Islet of Langerhans (tissue), 1 donor: Measurements from ENCODE around the gene CIDEA.

ENCODE experiments used
- FAIRE-seq: peaks from one replicate; lab custom pipeline; 2011; peaks lifted over from hg19 to GRCh38; lab: Jason Lieb, UNC

The CIDEA gene

DNA sequence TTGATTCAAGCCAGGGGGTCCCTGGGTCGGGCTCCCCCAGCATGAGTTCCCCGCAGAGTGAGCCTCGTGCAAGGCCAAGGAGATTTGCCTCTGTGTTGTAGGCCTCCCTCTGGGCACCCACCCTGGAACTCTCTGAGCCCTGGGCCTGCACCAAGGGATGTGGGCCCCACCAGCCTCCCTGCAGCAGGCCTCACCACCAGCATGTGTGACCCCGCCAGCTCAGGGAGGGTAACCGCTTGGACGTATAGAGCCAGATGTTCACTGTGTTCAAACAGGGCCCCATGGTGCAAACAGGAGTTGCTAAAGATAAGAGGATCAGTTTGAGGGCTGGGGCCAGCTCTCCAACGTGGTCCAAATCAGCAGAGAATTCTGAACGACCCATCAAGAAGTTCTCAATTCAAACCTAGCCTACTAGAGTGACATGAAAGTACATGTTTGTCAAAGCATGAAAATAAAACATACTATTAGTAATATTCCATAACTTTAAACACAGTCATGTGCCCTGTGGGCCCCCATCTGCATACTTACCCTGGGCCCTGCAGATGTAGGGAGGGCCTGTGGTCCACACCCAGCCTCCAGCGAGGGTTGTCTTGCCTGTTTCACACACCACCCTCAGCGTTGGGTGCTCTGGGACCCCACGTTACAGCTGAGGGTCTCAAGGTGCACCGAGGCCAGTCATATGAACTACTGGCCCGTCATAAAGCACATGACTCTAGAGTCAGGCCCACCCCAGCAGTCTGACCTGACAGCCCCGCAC is 48.4 kb downstream of the CIDEA start:
- FAIRE-seq, result no peak

DNA sequence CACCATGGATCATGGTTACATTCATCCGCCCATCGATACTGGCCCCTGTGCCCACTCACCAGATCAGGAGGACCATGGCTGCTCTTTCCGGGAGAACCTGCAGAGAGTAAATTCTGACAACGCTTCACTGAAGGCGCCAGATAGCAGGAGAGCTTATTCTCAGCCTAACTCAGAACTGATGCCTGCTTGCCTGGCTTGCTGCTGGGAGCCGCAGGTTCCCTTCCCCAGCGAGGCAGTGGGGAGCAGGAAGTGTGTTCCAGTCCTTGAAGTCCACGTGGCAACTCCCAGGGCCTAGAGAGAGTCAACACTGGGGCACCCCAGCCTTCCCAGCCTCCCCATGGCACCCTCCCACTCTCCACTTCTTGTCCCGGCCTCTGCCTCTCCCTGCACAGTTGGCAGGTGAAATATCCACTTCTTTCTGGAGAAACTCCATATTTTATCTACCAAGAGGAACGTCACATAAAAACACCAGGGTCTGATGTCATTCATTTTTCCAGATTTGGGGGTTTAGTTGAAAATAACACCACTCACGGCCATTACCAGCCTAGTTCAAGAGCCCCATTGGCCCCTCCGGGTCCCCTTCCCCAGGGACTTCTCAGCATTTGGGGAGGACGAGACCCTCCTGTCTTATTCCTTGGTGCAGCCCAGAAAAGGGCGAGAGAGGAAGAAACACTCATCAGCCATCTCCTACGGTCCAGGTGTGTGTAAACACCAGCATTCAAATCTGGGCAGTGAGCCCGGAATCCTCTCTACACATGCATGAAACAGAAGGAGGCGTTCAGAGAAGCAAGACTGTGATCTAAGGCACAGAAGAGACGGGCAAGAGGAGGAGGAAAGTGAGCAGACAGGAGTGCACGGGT is 50.4 kb downstream of the CIDEA start:
- peak; percentile 27 for FAIRE-seq

DNA sequence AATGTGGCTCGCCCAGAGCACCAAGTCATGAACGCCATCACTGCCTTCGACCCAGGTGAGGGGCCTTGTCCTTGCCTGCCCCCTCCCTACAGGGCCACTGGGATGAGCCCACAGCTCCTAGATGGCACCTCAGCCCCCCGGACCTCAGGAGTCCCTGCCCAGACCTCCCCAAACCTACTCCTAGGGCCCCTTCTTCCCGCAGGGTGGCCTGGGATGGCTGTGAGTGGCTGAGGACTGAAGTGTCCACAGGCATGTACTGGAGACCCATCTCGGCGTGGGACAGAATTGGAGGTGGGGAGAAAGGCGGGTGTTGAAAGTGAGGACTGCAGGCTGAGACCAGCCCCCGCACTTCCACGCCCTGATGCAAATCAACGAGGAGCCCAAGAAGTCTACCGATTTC is 51.0 kb downstream of the CIDEA start:
- FAIRE-seq, result no peak

DNA sequence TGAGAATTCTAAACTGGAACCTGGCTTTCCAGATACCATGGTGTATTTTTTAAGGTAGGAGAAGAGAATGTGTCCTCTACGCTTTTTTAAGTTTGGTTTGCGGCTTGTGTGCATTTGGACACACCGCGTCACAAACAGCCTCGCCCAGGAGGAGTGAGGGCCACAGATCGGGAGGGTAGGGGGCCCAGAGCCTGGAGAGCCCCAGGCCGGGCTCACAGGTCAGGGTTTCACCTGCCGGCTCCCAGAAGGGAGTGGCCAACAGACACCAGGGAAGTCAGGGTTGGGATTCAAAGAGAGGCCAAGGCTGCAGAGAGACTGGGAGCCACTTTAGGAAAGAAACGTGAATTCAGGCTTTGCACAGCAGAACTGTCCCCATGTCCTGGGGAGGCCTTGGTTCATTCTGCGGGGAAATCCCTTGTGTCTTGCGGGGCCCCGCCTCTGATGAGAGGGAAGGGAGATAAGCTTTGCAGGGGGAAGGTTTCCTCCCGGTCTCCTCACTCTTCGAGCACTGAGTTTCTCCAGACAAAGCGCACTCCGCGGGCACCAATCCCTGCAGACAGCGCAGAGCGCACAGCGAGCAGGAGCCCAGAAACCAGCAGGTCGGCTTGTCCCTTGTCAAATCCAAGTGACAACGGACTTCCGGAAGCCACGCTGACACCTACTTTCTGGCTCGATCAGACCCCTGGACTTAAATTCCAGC is 51.9 kb downstream of the CIDEA start:
- no peak for FAIRE-seq

DNA sequence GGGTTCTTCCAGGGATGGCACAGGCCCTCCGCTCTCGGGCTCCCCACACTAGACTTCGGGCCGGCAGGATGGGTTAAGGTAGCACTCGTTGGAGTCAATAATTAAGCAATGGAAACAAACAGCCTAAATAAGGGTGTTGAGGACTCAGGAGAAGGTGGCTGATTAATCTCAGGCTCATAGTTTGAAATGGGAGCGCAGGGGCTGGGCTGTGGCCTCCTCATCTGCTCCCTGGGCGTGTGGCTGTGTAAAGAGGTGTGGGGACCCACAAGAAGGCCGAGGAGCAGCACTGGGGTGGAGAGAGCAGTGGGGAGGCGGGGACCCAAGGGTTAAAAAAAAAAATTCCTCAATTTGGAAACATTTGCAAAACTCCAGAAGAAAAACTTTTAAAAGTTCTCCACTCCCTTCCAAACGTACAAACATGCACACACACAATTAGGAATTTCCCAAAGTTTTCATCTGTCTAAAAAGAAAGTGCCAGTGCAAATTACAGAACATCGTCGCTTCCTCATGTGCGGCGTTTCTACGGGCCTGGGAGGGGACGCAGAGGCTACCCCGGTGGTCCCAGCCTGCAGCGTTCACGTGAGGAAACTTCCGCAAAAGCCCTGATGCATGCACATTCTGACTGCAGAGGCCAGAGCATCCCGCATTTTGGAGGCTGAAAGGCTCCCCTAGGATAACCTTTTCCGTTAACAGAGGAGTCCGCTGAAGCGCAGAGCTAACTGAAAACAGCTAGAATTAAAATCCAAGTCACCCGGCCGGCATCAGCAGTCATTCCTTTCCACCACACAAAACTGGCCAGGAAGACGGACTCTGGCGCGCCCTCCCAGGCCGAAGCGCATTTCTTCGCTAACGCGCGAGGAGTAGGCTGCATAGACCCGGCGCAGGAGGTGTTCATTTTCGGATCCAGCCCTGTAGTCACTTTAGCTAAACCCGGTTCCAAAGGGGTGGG is 52.9 kb downstream of the CIDEA start:
- FAIRE-seq, result no peak

DNA sequence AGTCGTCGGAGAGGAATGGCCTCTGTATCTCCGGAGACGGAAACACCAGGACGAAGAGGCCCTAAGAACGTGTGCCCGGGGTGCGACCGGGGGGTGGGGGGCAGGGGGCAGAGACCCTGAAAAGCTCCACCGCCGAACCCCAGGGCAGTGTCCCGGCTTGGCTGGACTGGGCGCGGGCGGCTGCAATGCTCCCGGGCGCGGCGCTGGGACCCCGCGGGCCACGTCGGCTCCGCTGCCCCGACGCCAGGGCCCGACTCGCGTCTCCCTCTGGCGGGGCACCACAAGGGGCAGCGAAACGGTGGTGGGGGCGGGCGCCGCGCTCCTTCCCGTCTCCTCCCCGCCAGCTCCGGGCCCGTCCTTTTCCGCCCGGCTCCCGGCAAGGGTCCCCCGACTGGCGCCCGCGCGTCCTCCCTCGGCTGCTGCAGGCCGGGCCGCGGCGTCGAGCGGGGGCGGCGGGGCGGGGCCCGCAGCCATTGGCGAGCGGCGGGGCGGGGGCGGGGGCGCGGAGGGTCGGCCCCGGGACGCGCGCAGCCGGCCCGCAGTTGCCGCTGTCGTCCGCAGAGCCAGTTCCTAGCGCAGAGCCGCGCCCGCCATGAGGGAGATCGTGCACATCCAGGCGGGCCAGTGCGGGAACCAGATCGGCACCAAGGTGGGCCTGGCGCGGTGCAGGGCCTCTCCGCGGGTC is 53.7 kb downstream of the CIDEA start, which contains the start of gene TUBB6:
TUBB6 (plus strand) TSS at position 541 of the 685 bp plus-strand sequence; CDS start at position 593, 52 bp downstream.
- FAIRE-seq, result no peak

DNA sequence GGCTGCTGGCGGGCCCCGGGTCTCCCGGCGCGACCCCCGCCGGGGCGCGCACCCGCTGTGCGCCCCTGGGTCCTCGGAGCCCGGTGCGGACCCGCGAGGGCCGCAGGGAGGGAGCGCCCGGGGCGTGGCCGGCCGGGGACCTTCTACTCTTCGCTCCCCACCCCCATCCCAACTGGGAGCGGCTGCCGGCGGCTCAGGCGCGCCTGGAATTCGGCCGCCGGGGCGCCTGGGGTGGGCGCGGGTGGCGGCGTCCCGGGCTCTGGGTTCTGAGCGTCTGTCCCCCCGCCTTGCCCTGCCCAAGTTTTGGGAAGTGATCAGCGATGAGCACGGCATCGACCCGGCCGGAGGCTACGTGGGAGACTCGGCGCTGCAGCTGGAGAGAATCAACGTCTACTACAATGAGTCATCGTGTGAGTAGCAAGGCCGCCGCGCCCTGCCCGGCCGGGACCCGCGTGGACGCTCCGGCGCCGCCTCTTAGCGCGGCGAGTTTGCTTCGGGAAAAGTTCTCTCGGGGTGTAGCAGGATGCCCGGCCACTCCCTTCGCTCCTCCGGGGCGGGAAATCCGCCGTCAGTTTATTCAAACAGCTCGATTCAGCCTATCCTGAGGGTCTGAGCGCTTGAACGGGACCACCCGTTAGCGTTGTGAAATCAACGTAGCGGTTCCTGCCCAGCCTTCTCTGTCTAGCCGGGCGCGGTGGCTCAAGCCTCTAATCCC is 54.4 kb downstream of the CIDEA start:
- FAIRE-seq, result no peak

DNA sequence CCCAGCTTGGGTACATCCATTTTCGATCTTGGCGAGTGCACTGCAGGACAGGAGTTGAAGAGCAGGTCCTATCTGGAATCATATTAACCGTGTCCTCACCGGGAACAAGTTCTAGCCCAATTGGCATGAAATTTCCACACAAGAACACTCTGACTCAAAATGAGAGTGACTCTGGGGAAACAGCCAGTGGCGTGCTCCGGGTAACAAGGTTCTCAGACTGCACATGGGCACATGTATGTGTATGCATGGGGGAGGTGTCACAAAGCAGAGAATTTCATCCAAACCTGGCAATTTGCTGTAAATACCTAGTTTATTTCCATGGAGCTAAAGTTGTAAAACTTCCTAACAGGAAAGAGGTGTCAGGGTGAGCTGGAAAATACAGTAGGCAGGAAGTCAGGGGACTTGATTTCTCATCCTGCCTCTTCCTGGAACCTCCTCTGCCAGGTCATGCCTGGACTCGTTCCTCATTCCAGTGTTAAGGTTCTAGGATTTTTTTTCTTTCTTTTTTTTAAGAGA is 55.6 kb downstream of the CIDEA start:
- no peak for FAIRE-seq

DNA sequence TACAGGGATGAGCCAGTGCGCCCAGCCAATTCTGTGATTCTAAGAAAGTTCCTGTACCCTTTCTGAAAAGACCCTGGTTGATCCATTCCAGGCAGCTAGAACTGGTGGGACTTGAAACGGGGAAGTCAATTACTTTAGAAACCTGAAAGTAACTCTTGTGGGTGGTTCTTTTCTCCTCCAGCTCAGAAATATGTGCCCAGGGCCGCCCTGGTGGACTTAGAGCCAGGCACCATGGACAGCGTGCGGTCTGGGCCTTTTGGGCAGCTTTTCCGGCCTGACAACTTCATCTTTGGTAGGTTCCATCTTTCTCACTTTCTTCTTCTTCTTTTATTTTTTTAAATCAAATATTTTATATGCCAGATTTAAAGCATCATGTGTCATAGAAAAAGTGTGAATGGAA is 56.6 kb downstream of the CIDEA start:
- FAIRE-seq, result no peak

DNA sequence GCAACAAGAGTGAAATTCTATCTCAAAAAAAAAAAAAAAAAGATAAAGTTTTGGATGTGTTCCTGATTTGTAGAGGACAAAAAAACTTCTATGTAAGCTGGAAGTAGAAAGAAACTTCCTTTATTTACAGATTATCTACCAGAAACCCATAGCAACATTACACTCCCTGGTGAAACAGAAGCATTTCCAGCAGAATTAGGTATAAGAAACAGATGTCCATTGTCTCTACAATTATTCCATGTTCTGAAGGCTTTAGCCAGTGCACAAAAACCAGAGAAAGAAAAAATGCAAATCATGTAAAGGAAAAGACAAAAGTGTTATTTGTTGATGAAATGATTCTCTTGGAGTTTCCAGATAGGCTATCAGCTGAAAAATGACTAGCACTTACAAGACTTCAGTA is 58.8 kb downstream of the CIDEA start:
- no peak for FAIRE-seq

DNA sequence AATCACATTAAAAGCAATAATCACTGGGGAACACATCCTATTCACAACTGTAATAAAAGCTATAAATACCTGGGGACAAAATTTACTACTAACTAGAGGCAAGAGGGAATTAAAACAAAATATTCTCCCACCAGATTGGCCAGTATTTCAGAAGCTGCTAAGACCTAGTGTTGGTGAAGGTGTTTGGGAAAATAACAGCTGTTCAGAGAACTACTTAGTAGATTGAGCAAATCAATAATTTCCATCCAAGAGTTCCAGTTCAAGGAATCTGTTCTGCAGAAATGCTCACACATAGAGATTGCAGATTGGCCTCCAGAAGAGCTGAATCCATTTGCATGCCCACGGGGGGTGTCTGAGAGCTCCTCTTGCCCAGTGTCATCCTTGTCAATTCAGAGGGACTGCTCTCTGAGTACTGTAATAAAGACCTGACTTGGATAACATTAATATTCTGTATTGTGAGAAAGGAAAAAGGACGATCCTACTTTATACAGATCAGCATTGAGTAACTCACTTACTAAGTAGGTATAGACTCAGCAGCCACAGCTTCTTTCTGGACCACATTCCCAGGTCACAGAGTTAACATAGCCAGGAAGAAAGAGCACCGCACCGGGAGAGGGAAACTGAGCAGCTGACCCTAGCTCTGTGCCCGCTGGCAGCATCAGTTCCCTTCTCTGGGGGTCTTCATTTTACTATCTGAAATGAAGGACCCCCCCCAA is 59.5 kb downstream of the CIDEA start:
- FAIRE-seq, result no peak

DNA sequence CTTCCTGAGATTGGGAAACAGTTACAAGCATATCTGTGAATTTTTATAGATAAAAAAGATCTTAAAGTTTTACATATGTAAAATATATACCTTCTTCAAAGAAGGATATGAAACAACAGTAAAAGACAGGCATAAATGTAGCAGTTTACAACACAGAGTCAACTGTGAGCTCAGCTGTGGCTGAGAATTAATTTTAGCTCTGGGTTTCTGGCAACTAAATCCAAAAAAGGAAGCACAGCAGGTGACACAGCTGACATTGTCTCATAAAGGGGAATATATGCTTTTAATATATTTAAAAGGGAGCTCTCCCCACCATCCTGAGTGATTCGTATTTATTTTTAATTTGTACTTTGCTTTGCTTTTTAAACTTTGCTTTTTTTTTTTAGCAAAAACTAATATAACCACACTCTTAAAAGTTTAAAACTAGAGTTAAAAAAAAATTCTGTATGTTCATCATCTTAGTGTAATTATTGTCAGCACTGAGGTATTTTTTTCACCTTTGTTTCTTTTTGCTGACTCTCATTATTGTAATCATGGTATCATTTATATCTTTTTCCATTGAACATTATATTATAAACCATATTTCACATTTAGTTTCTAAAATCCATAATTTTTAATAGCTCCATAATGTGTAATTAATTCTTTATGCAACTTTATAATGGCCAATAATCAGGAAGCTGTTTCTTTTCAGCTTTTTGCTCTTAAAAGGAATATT is 60.6 kb downstream of the CIDEA start:
- no peak for FAIRE-seq

DNA sequence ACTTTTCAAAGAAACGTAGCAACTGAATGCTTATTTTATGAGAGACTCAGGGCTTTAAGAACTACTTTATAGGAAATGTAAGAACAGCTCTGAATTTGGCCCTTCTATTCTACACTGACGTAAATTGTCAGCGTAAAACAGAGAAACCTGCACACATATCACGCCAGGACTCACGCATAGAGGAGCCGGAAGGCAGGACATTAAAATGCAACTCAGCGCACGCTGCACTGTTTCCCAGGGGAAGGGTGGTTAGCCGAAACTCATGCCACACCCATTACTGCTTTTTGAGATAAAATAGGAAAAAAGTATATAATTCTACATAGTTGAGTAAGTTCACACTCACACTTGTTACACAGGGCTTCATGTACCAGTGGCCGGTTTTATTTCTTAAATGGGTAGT is 61.3 kb downstream of the CIDEA start:
- FAIRE-seq, result no peak

DNA sequence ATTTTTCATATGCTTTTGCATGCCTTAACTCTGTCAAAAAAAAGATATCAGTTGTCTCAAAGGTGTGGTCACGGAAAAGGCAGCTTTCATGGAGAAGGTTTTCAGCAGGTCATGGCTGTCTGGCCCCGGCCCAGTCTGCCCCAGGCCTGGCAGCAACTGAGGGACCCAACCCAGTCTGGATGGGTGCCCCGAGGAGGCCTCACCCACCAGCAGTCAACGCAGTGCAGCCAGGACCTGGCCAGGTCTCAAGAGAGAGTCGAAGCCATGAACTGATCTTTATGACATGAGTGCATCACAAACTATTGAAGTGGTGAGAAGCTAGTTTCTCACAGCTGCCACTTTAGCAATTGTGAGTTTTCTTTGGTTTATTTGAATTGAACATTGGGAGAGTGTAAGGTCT is 61.8 kb downstream of the CIDEA start:
- FAIRE-seq, result no peak

DNA sequence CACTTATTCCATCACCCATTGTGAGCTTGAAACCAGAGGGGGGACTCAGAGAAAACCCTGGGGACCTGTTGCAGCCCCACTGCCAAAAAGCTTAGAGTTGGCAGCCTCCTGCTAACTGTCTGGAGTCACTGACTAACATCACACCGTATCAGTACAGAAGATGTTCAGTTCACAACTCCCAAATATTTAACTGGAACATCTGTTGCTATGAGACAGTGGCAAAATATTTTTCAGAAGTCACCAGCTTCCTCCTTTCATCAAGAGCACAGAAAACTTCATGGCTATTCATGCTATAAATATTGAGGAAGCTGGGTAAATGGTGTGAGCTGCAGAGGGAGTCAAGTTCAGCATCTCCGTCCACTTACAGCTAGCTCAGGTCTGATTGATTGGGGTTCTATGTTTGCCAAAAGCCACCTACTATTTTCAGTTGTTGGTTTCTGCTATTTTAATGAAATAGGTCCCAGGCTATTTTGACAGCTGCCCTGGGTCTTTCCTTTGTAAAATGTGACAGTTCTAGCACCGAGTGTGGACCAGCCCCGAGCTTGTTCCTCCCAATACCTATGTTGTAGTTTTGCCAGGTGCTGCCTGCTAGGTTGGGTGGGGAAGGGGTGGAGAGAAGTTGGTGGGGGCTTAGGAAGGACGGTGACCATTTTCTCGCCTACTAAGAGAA is 63.6 kb downstream of the CIDEA start:
- FAIRE-seq, result no peak

DNA sequence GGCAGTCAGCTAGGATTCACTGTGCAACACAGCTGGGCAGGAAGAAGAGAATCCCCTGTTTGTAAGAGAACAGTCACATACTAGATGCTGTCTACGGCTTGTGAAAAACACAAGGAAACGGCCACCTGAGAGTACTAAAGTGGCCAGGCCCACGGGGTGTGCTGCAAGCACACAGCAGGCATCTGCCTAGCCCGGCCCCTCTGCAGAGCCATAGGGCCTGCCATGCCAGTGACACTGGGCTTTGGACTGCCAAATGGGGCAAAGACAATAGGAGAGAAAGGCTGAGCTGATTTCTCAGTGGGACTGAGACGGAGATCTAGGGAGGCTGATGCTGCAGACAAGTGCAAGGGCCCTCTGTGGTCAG is 64.2 kb downstream of the CIDEA start:
- no peak for FAIRE-seq

DNA sequence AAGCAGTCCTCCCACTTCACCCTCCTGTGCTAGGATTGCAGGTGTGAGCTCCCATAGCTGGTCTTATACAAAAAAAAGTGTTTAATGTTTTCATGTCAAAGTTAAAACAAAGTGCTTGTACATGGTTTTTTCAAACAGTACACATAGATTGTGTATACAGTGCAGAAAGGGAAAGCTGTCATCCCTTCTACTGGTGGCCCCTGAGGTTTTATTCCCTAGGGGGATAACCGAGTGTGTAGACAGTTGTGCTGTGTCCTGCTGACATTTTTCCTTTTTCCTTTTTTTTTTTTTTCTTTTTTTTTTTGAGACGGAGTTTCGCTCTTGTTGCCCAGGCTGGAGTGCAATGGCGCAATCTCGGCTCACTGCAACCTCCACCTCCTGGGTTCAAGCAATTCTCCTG is 64.7 kb downstream of the CIDEA start:
- no peak for FAIRE-seq

DNA sequence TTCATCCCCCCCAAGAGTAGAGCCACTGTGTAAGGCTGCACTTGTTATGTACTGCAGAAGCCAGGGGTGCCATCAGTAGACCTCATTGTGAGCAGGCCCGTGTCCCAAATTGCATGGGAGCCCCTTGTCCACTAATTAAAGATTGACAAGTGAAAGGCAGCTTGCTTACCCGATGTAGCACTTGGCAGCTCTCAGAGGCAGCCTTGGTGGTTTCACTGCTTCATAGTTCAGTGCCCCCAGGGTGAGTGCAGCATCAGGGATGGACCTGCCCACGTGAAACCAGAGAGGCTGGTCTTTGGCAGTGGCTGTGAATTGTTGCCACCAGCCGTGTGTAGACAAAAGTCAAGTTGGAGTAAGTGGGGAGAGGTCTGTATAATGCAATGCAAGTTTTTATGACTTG is 67.2 kb downstream of the CIDEA start:
- no peak for FAIRE-seq
